K562 (cell line): Measurements from ENCODE around the gene TCAP. TPM values are rescaled to one million over a fixed set of nuclear protein-coding genes. Genes with fewer than 3 reads are reported as not detected.
A peak's percentile ranks its signal among the peaks of the same experiment; 100 is the strongest.

Experiments used
- ATAC-seq: fragments of 200-7000 bp; cut with Tn5 transposase; 3 replicates; pipeline ENCODE4 v1.9.1; 2020; ENCODE audit warnings: moderate library complexity
- BruUV-seq: library from RNA; stranded (reverse); fragments of 400-500 nt; replicated peaks from 2 replicates; lab custom pipeline; 2021; lab: Mats Ljungman, UMichigan
- CTCF ChIA-PET: fragments of 300-600 bp; formaldehyde crosslinking; extraction: SDS; loops from one replicate; lab custom pipeline; 2021; ENCODE audit warnings: low intra/inter-chr PET ratio; lab: Yijun Ruan, JAX
- POLR2A ChIA-PET: fragments of 300-600, 350-650 bp; sonication (Branson Sonifier 250); formaldehyde crosslinking; extraction: SDS; loops from one replicate; lab custom pipeline; 2021; ENCODE audit warnings: antibody characterized with exemption, inconsistent platforms; lab: Yijun Ruan, JAX
- DNase-seq, 4 experiments: peaks; one replicate each; pipeline versions ENCODE4 v3.0.0 to v3.0.0-alpha.2; 2011 to 2018; ENCODE audit warnings: low spot score in 3 of 4, mixed read lengths in 3 of 4; ENCODE audit errors: extremely low read depth in 1 of 4
- FAIRE-seq: peaks from 2 replicates; lab custom pipeline; 2011; peaks lifted over from hg19 to GRCh38; lab: Jason Lieb, UNC
- H2AFZ ChIP-seq: 2 replicates; pipeline ENCODE4 v1.6.0; 2011; ENCODE audit warnings: low read depth, low read length, control low read depth, inconsistent platforms
- H3K27ac ChIP-seq: fragments of 200-600 bp; 3 replicates; pipeline ENCODE4 v1.8.0; 2011; ENCODE audit warnings: low read depth, mild to moderate bottlenecking, control low read depth, inconsistent platforms, low read length, moderate library complexity, mixed read lengths; ENCODE audit errors: extremely low read depth
- H3K27me3 ChIP-seq, 2 experiments: fragments of 300-600 bp in 1 of 2; 2 replicates in 1 of 2; 3 replicates in 1 of 2; pipeline versions ENCODE4 v1.6.0 to v1.8.0; 2011; ENCODE audit warnings: inconsistent platforms in 2 of 2, low read length in 2 of 2, mild to moderate bottlenecking in 1 of 2, mixed read lengths in 1 of 2, moderate library complexity in 1 of 2; ENCODE audit not compliant: control insufficient read depth in 2 of 2, insufficient read depth in 2 of 2
- H3K36me3 ChIP-seq: fragments of 300-600 bp; 3 replicates; pipeline ENCODE4 v1.8.0; 2011; ENCODE audit warnings: mild to moderate bottlenecking, low read length, inconsistent platforms; ENCODE audit not compliant: control insufficient read depth, insufficient read depth
- H3K4me1 ChIP-seq, 2 experiments: fragments of 200-600 bp in 1 of 2; replicated peaks in 1 of 2; 2 replicates in 1 of 2; 3 replicates in 1 of 2; pipeline versions ENCODE4 v1.5.1 to v1.8.0; 2011; ENCODE audit warnings: inconsistent platforms in 2 of 2, low read length in 2 of 2, mild to moderate bottlenecking in 1 of 2, mixed read lengths in 1 of 2, moderate library complexity in 1 of 2; ENCODE audit not compliant: control insufficient read depth in 2 of 2, insufficient read depth in 2 of 2
- H3K4me2 ChIP-seq: 2 replicates; pipeline ENCODE4 v1.6.1; 2011; ENCODE audit warnings: low read length, control low read depth, inconsistent platforms, mixed read lengths; ENCODE audit not compliant: insufficient read depth
- H3K4me3 ChIP-seq: fragments of 200-600 bp; sonication (generic), shearing (Covaris generic); 2 replicates; pipeline ENCODE4 v1.5.1; 2016; ENCODE audit warnings: control low read depth, inconsistent platforms
- H3K79me2 ChIP-seq: fragments of 200-600 bp; 3 replicates; pipeline ENCODE4 v1.8.0; 2011; ENCODE audit warnings: low read length, inconsistent platforms; ENCODE audit not compliant: control insufficient read depth, insufficient read depth
- H3K9ac ChIP-seq, 2 experiments: 2 replicates each; pipeline versions ENCODE4 v1.6.0 to v1.6.1; 2011; ENCODE audit warnings: low read depth in 2 of 2, low read length in 2 of 2, control low read depth in 1 of 2, inconsistent platforms in 1 of 2, mild to moderate bottlenecking in 1 of 2, mixed read lengths in 1 of 2; ENCODE audit not compliant: insufficient read depth in 1 of 2
- H3K9me1 ChIP-seq: one replicate; pipeline ENCODE4 v1.6.0; 2011; ENCODE audit warnings: inconsistent platforms, mild to moderate bottlenecking, low read length, moderate library complexity; ENCODE audit not compliant: control insufficient read depth, insufficient read depth
- H3K9me3 ChIP-seq: replicated peaks from 2 replicates; pipeline ENCODE4 v1.5.1; 2011; ENCODE audit warnings: low read depth, low read length, inconsistent platforms; ENCODE audit not compliant: control insufficient read depth, insufficient read depth
- H4K20me1 ChIP-seq: replicated peaks from 2 replicates; pipeline ENCODE4 v1.6.1; 2011; ENCODE audit warnings: low read length, inconsistent platforms, mixed read lengths; ENCODE audit not compliant: control insufficient read depth, insufficient read depth
- EHMT2 ChIP-seq: fragments of 450-650 bp; IDR thresholded peaks from 2 replicates; pipeline ENCODE4 v1.6.1; 2018; ENCODE audit warnings: antibody characterized with exemption
- ELF4 ChIP-seq: fragments of 450-650 bp; formaldehyde crosslinking; IDR thresholded peaks from 2 replicates; pipeline ENCODE4 v1.4.0; 2022; ENCODE audit warnings: missing genetic modification characterization
- MTA1 ChIP-seq: fragments of 450-650 bp; IDR thresholded peaks from 2 replicates; pipeline ENCODE4 v1.6.1; 2017; ENCODE audit warnings: borderline replicate concordance
- NFRKB ChIP-seq: fragments of 450-650 bp; IDR thresholded peaks from 2 replicates; pipeline ENCODE4 v1.6.1; 2016; ENCODE audit warnings: low read depth
- RREB1 ChIP-seq: fragments of 250-450 bp; sonication (Bioruptor Pico); IDR thresholded peaks from 2 replicates; pipeline ENCODE4 v1.4.0; 2020
- SAFB ChIP-seq: fragments of 200-400 bp; formaldehyde crosslinking; IDR thresholded peaks from 2 replicates; pipeline ENCODE4 v1.6.1; 2017; ENCODE audit warnings: low read depth, low read length, borderline replicate concordance
- TFE3 ChIP-seq: fragments of 450-650 bp; formaldehyde crosslinking; IDR thresholded peaks from 2 replicates; pipeline ENCODE4 v1.4.0; 2020; ENCODE audit warnings: mild to moderate bottlenecking, mixed read lengths
- WHSC1 ChIP-seq: IDR thresholded peaks from one replicate; pipeline ENCODE4 v1.6.1; 2012; ENCODE audit warnings: low read length, control low read depth, inconsistent platforms
- ZNF143 ChIP-seq: sonication (generic); formaldehyde crosslinking; IDR thresholded peaks from 2 replicates; pipeline ENCODE4 v1.9.0; 2022; ENCODE audit warnings: mild to moderate bottlenecking, missing genetic modification reagents
- ZNF217 ChIP-seq: sonication (generic); formaldehyde crosslinking; IDR thresholded peaks from 2 replicates; pipeline ENCODE4 v1.8.0; 2022; ENCODE audit warnings: mild to moderate bottlenecking, missing genetic modification reagents
- ZNF592 ChIP-seq: fragments of 450-650 bp; IDR thresholded peaks from 2 replicates; pipeline ENCODE4 v1.6.1; 2017; ENCODE audit warnings: antibody characterized with exemption, mild to moderate bottlenecking
- WGBS: fragments of 100-300 bp; shearing (Covaris generic); methylation state at CpG from one replicate; pipeline ENCODE4 v1.1.6; 2016; ENCODE audit warnings: low coverage, mixed read lengths; ENCODE audit not compliant: insufficient coverage; ENCODE audit errors: missing lambda C conversion rate; 5-methylcytosine and 5-hydroxymethylcytosine counted together
- in situ Hi-C: fragments of 300-500 bp; cut with MboI; formaldehyde crosslinking; loops from 4 replicates; pipeline ENCODE4 v1.15.0; 2018; ENCODE audit warnings: inconsistent platforms, mixed read lengths
- intact Hi-C: fragments of 100-400 bp; cut with micrococcal nuclease; formaldehyde crosslinking; loops from 2 replicates; pipeline ENCODE4 v1.14.2; 2022
- polyA plus RNA-seq, 8 experiments: library from polyadenylated mRNA; depleted of rRNA in 4 of 8; stranded (reverse) in 5 of 8; unstranded in 3 of 8; fragments of >200 nt; fragmentation: Nextera tagmentation in 2 of 8; fragmentation: Illumina TruSeq in 1 of 8; extraction: Ambion mirVana in 2 of 8; extraction: Trizol in 1 of 8; gene quantifications; 2 replicates each; pipeline versions ENCODE4 v1.2.1 to v1.2.3, GENCODE V29; 2011 to 2014; ENCODE audit warnings: inconsistent platforms in 1 of 8, missing spikeins in 1 of 8
- total RNA-seq, 7 experiments: library from RNA; depleted of rRNA in 6 of 7; stranded (reverse); fragments of >200 nt in 6 of 7; fragmentation: Illumina TruSeq in 2 of 7; extraction: Trizol in 2 of 7; gene quantifications; 2 replicates each; pipeline versions ENCODE4 v1.2.1 to v1.2.3, GENCODE V29; 2011 to 2021; ENCODE audit warnings: low replicate concordance in 1 of 7

Gene TCAP
- total and polyA plus RNA-seq, 9 of the 15 experiments (the other 6 are each of a cell fraction or from before 2014, with no cell fraction given), result 0.33 to 1.4 (median 0.82) TPM; not detected in 2

- no TSS peak for BruUV-seq
- H3K9me1 ChIP-seq, result no peaks in the 10 kb centered on the region
- WGBS, result 74% methylated on average over 5 of the region's 5 CpGs
- no peak for DNase-seq
- H3K9me3 ChIP-seq, result no peaks in the 10 kb centered on the region
- H3K27me3 ChIP-seq, result no peaks in the 10 kb centered on the region
- ChIA-PET CTCF (interaction anchor here (8.3 kb wide), 1 partner anchor 52 kb away, joined by 131 read pairs; no protein-coding TSS in a partner anchor), POLR2A (interaction anchor here (1.0 kb wide), 1 partner anchor 41 kb away, joined by 3 read pairs; no protein-coding TSS in a partner anchor)
- no peak overlapping the region for H3K4me2 ChIP-seq
- no peak overlapping the region for H2AFZ ChIP-seq
- H3K4me1 ChIP-seq, result peaks cover 29 to 78% of the 10 kb centered on the region in 2 experiments; a peak in 4 of 5 replicates
- H3K36me3 ChIP-seq, result peaks cover 7% of the 10 kb centered on the region; the same call in 2 of the 3 replicates
- H3K4me3 ChIP-seq, result no peak overlapping the region
- no peak for ATAC-seq
- intact Hi-C loops (loop anchor here (5.0 kb wide), 1 partner anchor 78 kb away; no protein-coding TSS in a partner anchor), in situ Hi-C loops (loop anchor here (5.0 kb wide), 1 partner anchor 52 kb away; no protein-coding TSS in a partner anchor)
- no peak for FAIRE-seq
- peaks cover 5% of the 10 kb centered on the region; the same call in 1 of the 3 replicates for H3K79me2 ChIP-seq
- H4K20me1 ChIP-seq, result no peaks in the 10 kb centered on the region; the same call in 1 of the 2 replicates
- H3K9ac ChIP-seq, result peak overlapping the region in 1 of 2 experiments; percentile 88; a peak in 1 of 4 replicates
- H3K27ac ChIP-seq, result no peak overlapping the region
- TF ChIP-seq EHMT2 (no peak), ZNF217 (CRISPR knock-in tag) (no peak), NFRKB (no peak), ZNF592 (no peak), WHSC1 (no peak), TFE3 (CRISPR knock-in tag) (no peak), MTA1 (no peak), ELF4 (no peak), SAFB (no peak), RREB1 (CRISPR knock-in tag) (no peak), ZNF143 (CRISPR knock-in tag) (no peak)
Measured at GRCh38 chr17:39674179-39674578, 9.0 kb downstream of the TCAP start.
